ENCODE measurements around the gene NXT1. TPM values are rescaled to one million over a fixed set of nuclear protein-coding genes. Genes with fewer than 3 reads are reported as not detected.

Gene NXT1
- total RNA-seq, 2 experiments from 2014 or later = 34.8 to 35.5 TPM

DNA sequence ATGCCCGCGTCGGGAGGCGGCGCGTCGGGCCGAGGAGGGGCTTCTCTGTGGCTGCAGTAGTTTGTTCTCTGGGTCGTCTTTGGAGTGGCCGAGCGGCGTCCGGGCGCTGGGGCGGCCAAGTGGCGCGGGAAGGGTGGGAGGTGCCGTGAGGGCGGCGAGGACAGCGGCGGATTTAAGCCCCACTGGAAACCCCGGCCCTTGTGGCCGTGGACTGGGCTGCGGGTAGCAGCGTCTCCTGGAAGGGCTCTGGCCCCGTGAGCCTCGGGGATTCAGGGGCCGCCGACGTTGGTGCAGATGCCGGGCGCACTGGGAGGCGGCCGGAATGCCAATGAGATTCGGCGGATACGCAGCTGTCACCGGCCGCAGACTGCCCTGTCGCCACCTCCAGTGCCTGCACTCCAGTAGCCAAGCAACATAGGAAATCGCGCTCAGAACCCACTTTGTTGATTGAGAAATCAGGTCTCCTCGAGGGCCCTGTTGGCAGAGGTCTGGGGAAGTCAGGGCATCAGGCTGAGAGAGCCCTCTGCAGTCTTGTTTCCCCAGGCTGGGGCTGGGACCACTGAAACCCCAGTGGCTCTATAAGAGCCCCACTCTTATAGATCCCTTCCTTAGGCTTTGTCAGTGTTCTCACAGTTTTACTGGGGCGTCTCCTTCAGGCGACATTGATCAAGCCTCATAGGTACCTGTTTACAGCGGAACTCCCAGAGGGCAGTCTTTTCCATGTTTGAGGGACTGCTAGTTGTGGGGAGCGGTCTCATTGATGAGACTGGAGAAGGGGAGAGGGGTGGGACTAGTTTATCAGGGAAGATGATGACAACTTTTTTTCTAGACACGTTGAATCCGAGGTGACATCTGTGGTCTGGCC, 12.0 kb downstream of the NXT1 start:
- DNase-seq (peak; percentile 53), ATAC-seq (no peak)
- H3K27me3 Mint-ChIP-seq (ENCODE audit: low read depth) = no peaks in the 10 kb centered on the region
- CTCF ChIA-PET = no interaction called here
- peaks cover 38% of the 10 kb centered on the region for H3K36me3 Mint-ChIP-seq (ENCODE audit: low read depth)
- no peaks in the 10 kb centered on the region for H3K9me3 Mint-ChIP-seq (ENCODE audit: insufficient read depth)
- POLR2A ChIA-PET = interaction anchor here (1.6 kb wide), 1 partner anchor 12 kb away, joined by 7 read pairs; the partner anchor contains the start of gene NXT1
- peaks cover 67% of the 10 kb centered on the region for H3K4me1 Mint-ChIP-seq (ENCODE audit: low read depth)
- peak overlapping the region; percentile 98 for H3K27ac Mint-ChIP-seq
- peak overlapping the region; percentile 96 for H3K4me3 Mint-ChIP-seq

DNA sequence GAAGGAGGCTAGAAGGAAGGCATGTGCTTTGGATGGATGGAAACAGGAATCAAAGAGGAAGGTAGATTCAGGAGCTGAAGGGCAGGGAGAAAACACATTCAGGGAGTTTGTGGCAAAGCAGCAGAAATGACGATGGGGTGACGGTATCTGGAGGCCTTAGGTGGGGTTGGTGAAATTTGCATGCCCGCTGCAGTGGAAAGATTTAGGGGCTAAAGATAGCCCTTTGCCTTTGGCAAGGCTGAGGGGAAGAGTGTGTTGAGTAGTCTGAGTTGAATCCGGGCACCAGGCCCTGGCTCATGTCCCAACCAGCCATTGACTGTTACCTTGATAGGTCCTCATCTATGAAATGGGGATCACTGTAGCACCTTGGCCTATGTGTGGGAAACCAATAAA, 12.7 kb downstream of the NXT1 start:
- Mint-ChIP-seq H3K27ac (peak overlapping the region; percentile 98), H3K4me1 (ENCODE audit: low read depth) (peaks cover 69% of the 10 kb centered on the region), H3K9me3 (ENCODE audit: insufficient read depth) (no peaks in the 10 kb centered on the region), H3K27me3 (ENCODE audit: low read depth) (no peaks in the 10 kb centered on the region), H3K36me3 (ENCODE audit: low read depth) (peaks cover 39% of the 10 kb centered on the region), H3K4me3 (peak overlapping the region; percentile 96)
- DNase-seq (no peak), ATAC-seq (no peak)
- POLR2A ChIA-PET = interaction anchor here (1.6 kb wide), 1 partner anchor 13 kb away, joined by 7 read pairs; the partner anchor contains the start of gene NXT1
- CTCF ChIA-PET = no interaction called here

DNA sequence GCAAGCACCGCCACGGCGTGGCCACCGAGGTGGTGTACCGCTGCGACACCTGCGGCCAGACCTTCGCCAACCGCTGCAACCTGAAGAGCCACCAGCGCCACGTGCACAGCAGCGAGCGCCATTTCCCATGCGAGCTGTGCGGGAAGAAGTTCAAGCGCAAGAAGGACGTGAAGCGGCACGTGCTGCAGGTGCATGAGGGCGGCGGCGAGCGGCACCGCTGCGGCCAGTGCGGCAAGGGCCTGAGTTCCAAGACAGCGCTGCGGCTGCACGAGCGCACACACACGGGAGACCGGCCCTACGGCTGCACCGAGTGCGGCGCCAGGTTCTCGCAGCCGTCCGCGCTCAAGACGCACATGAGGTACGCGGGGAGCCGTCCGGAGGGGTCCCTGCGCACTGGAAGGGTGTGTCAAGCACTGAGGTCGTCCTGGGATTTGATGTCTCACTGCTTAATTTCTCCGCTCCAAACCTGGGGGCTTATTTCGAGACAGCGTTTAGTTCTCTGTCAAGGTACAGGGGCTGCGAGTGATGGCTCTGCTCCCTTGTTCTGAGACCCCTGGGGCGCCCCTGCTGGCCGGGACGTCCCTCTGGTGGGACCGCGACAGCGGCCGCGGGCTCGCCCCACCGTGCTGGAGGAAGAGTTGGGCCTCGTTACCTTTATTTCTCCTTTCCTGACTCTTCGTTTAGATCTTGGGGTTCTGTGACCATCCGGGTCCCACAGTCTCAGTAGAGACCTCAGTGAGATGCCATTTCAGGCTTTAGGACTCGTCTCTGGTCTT, 15.0 kb downstream of the NXT1 start:
- no peaks in the 10 kb centered on the region for H3K27me3 Mint-ChIP-seq (ENCODE audit: low read depth)
- POLR2A ChIA-PET = interaction anchor here (0.6 to 1.1 kb wide), 2 partner anchors 16 to 29 kb away, joined by 3 to 4 read pairs; no protein-coding TSS in a partner anchor
- H3K36me3 Mint-ChIP-seq (ENCODE audit: low read depth) = peaks cover 58% of the 10 kb centered on the region
- peak overlapping the region; percentile 69 for H3K27ac Mint-ChIP-seq
- CTCF ChIA-PET = no interaction called here
- no peaks in the 10 kb centered on the region for H3K9me3 Mint-ChIP-seq (ENCODE audit: insufficient read depth)
- ATAC-seq (no peak), DNase-seq (no peak)
- H3K4me1 Mint-ChIP-seq (ENCODE audit: low read depth) = peaks cover 53% of the 10 kb centered on the region
- no peak overlapping the region for H3K4me3 Mint-ChIP-seq

DNA sequence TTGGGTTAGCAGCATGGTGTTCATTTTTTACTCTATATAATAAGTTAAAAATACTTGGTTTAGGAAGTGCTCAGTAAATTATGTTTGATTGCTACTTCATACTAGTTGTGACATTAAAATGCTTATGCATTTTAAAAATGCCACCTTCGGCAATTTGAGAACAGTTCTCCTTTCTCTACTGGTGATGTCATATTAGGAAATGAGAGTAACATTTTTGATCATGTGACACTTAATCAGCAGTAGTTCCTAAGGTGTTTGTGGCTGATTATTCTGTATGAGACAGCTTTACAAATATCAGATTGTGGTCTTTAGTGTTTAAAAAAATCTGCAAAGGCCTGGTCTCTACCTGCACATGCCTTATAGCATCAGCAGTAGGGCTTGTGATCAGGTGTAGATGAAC, 15.8 kb downstream of the NXT1 start:
- ChIA-PET CTCF (interaction anchor here (1.5 kb wide), 1 partner anchor 17 kb away, joined by 7 read pairs; the partner anchor contains the start of gene NXT1), POLR2A (interaction anchor here (0.6 to 1.1 kb wide), 3 partner anchors 15 to 28 kb away, joined by 3 to 4 read pairs (median 3); no protein-coding TSS in a partner anchor)
- H3K4me3 Mint-ChIP-seq = peak overlapping the region; percentile 23
- no peak for DNase-seq
- ATAC-seq = no peak
- no peaks in the 10 kb centered on the region for H3K27me3 Mint-ChIP-seq (ENCODE audit: low read depth)
- H3K27ac Mint-ChIP-seq = peak overlapping the region; percentile 69
- H3K4me1 Mint-ChIP-seq (ENCODE audit: low read depth) = peaks cover 47% of the 10 kb centered on the region
- H3K36me3 Mint-ChIP-seq (ENCODE audit: low read depth) = peaks cover 65% of the 10 kb centered on the region
- H3K9me3 Mint-ChIP-seq (ENCODE audit: insufficient read depth) = no peaks in the 10 kb centered on the region

DNA sequence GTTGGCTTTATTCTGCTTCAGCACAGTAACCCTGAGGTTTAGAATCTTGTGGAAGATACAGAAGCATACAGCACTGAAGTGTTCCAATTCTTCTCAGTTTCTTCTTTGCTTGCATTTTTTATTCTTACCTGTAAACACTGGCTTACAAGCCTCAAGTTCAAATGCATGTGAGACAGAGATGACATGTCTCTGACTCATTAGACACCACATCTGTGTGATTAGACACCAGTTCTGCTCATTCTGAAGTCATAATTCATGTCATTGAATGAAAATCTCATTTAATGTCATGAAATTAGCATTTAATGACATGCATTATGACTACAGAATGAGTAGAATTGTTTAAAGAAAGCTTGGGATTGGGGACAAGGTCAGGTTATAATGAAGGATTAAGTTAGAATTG, 17.2 kb downstream of the NXT1 start:
- ATAC-seq = no peak
- peaks cover 73% of the 10 kb centered on the region for H3K36me3 Mint-ChIP-seq (ENCODE audit: low read depth)

DNA sequence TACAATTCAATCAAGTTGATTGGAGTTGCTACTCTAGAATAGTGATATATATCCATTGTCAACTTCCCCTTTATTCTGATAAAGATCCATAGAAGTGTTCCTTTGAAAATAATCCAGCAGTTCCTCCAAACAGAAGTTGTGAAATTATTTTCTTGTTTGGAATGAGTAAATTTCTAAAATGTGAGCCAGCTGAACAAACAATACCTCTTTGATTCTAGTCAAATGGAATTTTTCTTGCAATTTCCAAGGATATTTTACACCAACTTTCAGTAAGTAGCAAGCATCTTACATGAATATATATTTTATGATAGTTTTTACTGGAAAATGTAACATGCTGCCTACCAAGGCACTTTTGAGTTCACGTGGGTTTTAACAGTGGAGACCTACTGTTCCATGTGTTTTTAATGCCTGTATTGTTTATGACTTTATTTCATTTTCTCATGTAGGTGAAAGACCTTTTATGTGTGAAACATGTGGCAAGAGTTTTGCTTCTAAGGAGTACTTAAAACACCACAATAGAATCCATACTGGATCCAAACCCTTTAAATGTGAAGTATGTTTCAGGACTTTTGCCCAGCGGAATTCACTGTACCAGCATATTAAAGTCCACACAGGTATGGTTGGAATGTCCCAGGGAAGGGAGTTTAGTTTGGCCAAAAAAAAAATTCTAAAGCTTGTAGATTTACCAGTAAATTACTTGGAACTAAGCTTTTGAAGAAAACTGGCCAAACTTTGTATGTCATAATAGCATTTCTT, 17.9 kb downstream of the NXT1 start:
- ChIA-PET CTCF (no interaction called here), POLR2A (no interaction called here)
- no peaks in the 10 kb centered on the region for H3K9me3 Mint-ChIP-seq (ENCODE audit: insufficient read depth)
- peaks cover 72% of the 10 kb centered on the region for H3K36me3 Mint-ChIP-seq (ENCODE audit: low read depth)
- H3K4me1 Mint-ChIP-seq (ENCODE audit: low read depth) = peaks cover 39% of the 10 kb centered on the region
- H3K27ac Mint-ChIP-seq = no peak overlapping the region
- no peak for DNase-seq
- no peaks in the 10 kb centered on the region for H3K27me3 Mint-ChIP-seq (ENCODE audit: low read depth)
- H3K4me3 Mint-ChIP-seq = no peak overlapping the region
- ATAC-seq = no peak

More for the DNA sequence above, 17.2 kb downstream of the NXT1 start:
- Mint-ChIP-seq H3K9me3 (ENCODE audit: insufficient read depth) (no peaks in the 10 kb centered on the region), H3K4me3 (no peak overlapping the region), H3K27me3 (ENCODE audit: low read depth) (no peaks in the 10 kb centered on the region), H3K4me1 (ENCODE audit: low read depth) (peaks cover 46% of the 10 kb centered on the region), H3K27ac (no peak overlapping the region)
- ChIA-PET POLR2A (no interaction called here), CTCF (no interaction called here)
- DNase-seq = no peak

DNA sequence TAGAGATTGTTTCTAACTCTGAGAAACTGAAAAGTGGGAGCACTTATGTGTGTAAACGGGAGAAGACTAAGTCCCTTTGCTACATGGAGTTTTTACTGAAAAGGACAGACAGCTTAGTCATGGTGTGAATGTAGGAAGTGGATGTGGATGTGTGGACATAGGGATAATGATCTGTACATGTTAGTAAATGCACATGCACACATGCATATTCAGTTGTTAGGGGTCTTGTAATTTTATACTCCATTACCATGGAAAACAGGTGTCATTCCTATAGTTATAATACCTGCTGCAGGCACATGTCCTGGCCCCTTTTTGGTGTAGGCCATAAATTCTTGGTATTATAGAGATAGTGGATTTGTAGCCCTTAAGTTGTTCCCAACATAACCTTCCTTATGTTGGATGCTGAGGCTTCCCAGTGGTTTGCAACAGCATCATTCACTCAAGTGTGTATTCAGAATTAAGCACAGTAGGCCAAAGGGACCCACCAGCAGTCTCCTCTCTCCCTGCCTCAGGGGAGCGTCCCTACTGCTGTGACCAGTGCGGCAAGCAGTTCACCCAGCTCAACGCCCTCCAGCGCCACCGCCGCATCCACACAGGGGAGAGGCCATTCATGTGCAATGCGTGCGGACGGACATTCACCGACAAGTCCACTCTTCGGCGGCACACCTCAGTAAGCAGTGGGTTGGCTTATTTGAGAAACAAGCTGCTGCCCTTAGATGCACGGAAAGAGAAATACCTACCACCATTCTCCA, 18.7 kb downstream of the NXT1 start:
- ChIA-PET CTCF (interaction anchor here (1.0 kb wide), 1 partner anchor 11 kb away, joined by 3 read pairs; no protein-coding TSS in a partner anchor), POLR2A (no interaction called here)
- Mint-ChIP-seq H3K27ac (no peak overlapping the region), H3K27me3 (ENCODE audit: low read depth) (no peaks in the 10 kb centered on the region), H3K36me3 (ENCODE audit: low read depth) (peaks cover 73% of the 10 kb centered on the region), H3K4me3 (no peak overlapping the region), H3K9me3 (ENCODE audit: insufficient read depth) (no peaks in the 10 kb centered on the region), H3K4me1 (ENCODE audit: low read depth) (peaks cover 32% of the 10 kb centered on the region)
- DNase-seq (no peak), ATAC-seq (no peak)

DNA sequence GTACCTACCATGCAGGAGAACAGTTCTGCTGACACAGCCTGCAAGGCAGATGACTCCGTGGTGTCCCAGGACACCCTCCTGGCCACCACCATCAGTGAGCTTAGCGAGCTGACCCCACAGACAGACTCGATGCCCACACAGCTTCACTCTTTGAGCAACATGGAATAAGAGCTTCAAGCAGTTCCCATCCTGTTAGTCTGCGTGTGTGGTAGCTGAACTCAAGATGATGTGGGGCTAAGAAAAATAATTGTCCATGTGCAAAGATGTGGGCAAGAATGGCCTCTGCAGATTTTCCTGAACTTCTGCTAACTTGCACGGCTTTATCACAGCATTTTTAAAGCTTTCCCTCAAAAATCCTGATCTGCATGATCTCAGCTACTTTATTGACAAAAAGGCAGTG, 19.7 kb downstream of the NXT1 start:
- Mint-ChIP-seq H3K27ac (peak overlapping the region; percentile 5), H3K4me1 (ENCODE audit: low read depth) (peaks cover 21% of the 10 kb centered on the region), H3K4me3 (no peak overlapping the region), H3K9me3 (ENCODE audit: insufficient read depth) (no peaks in the 10 kb centered on the region), H3K27me3 (ENCODE audit: low read depth) (no peaks in the 10 kb centered on the region), H3K36me3 (ENCODE audit: low read depth) (peaks cover 72% of the 10 kb centered on the region)
- ChIA-PET POLR2A (no interaction called here), CTCF (interaction anchor here (0.8 to 1.5 kb wide), 3 partner anchors 10 to 21 kb away, joined by 3 to 5 read pairs (median 4); no protein-coding TSS in a partner anchor)
- ATAC-seq (no peak), DNase-seq (no peak)

DNA sequence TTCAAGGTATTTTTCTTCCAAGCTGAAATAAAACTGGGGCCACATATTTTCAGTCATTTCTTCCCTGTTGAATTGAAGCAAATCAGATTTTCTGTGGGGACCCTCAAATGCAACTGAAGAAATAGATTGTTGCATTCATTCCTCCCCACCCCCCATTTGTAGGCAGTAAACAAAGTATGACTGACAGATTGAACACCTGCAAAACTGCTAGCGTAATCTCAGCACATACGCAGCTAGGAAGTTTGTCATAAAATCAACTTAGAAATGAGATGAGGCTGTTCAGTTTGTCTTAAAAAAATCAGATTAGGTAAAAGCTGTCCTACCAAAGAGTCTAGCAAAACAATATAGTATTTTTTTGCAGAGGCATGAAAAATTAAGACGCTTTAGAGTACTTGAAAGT, 20.3 kb downstream of the NXT1 start:
- Mint-ChIP-seq H3K27ac (peak overlapping the region; percentile 5), H3K27me3 (ENCODE audit: low read depth) (no peaks in the 10 kb centered on the region), H3K36me3 (ENCODE audit: low read depth) (peaks cover 76% of the 10 kb centered on the region), H3K4me1 (ENCODE audit: low read depth) (peaks cover 25% of the 10 kb centered on the region), H3K9me3 (ENCODE audit: insufficient read depth) (no peaks in the 10 kb centered on the region), H3K4me3 (no peak overlapping the region)
- DNase-seq (no peak), ATAC-seq (no peak)
- CTCF ChIA-PET = interaction anchor here (0.8 to 1.5 kb wide), 2 partner anchors 9 to 22 kb away, joined by 4 to 5 read pairs; no protein-coding TSS in a partner anchor
- POLR2A ChIA-PET = no interaction called here

DNA sequence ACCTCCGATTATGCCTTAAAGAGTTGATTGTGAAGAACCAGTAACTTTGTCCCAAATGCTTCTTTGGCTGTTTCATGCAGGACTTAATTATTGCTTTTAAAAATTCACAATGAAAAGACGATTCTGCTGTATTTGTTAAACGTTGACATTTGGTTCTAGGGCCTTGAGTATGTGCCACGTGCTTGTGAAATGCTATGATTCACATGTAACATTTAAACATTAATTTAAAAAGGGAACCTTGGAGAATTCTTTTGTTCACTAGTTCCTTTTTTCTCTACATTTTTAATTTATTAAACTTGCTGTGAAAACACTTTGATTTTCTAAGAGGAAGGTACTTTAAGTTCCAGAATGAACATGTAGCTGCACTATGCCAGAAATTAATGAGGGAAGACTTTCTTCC, 20.9 kb downstream of the NXT1 start:
- H3K4me3 Mint-ChIP-seq = no peak overlapping the region
- H3K36me3 Mint-ChIP-seq (ENCODE audit: low read depth) = peaks cover 77% of the 10 kb centered on the region
- H3K9me3 Mint-ChIP-seq (ENCODE audit: insufficient read depth) = no peaks in the 10 kb centered on the region
- peaks cover 19% of the 10 kb centered on the region for H3K4me1 Mint-ChIP-seq (ENCODE audit: low read depth)
- ChIA-PET CTCF (interaction anchor here (1.5 kb wide), 1 partner anchor 9 kb away, joined by 4 read pairs; no protein-coding TSS in a partner anchor), POLR2A (no interaction called here)
- no peaks in the 10 kb centered on the region for H3K27me3 Mint-ChIP-seq (ENCODE audit: low read depth)
- ATAC-seq (no peak), DNase-seq (no peak)
- H3K27ac Mint-ChIP-seq = no peak overlapping the region

DNA sequence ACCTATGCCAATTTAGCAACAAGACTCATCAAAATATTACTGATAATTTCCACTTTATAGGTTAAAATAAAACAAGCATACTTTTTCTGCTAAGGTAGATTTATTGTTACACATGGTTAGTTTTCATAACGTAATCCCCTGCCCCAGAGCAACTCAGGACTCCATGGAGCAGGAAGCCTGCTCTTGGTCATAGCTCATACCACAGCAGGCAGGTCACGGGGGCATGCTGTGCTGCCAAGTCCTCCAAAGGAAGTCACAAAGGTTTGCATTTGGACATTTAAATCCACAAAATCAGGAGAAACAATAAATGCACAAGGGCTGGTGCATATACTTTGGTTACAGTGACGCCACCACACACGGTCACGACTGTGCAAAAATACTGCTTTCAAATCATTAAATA, 23.9 kb downstream of the NXT1 start:
- H3K36me3 Mint-ChIP-seq (ENCODE audit: low read depth) = peaks cover 75% of the 10 kb centered on the region
- no peak for ATAC-seq
- POLR2A ChIA-PET = no interaction called here
- H3K27me3 Mint-ChIP-seq (ENCODE audit: low read depth) = no peaks in the 10 kb centered on the region
- peaks cover 7% of the 10 kb centered on the region for H3K4me1 Mint-ChIP-seq (ENCODE audit: low read depth)
- CTCF ChIA-PET = no interaction called here
- no peaks in the 10 kb centered on the region for H3K9me3 Mint-ChIP-seq (ENCODE audit: insufficient read depth)
- no peak for DNase-seq
- H3K27ac Mint-ChIP-seq = no peak overlapping the region
- H3K4me3 Mint-ChIP-seq = no peak overlapping the region
